Endothelial cell (in vitro differentiated cells): Measurements from ENCODE around the gene LRBA. TPM values are rescaled to one million over a fixed set of nuclear protein-coding genes. Genes with fewer than 3 reads are reported as not detected.

Source experiments
- DNase-seq: peaks from one replicate; pipeline ENCODE4 v3.0.0; 2021; ENCODE audit warnings: low spot score
- H3K27ac Mint-ChIP-seq: one replicate; pipeline ENCODE4 v1.8.0; 2021; ENCODE audit warnings: mixed read lengths, inconsistent platforms; ENCODE audit not compliant: unreplicated experiment
- H3K27me3 Mint-ChIP-seq: one replicate; pipeline ENCODE4 v1.8.0; 2021; ENCODE audit warnings: mild to moderate bottlenecking, moderate library complexity, mixed read lengths, inconsistent platforms; ENCODE audit not compliant: unreplicated experiment
- H3K36me3 Mint-ChIP-seq: one replicate; pipeline ENCODE4 v1.8.0; 2021; ENCODE audit warnings: mild to moderate bottlenecking, low read depth, mixed read lengths, inconsistent platforms; ENCODE audit not compliant: unreplicated experiment
- H3K4me1 Mint-ChIP-seq: one replicate; pipeline ENCODE4 v1.8.0; 2021; ENCODE audit warnings: mild to moderate bottlenecking, mixed read lengths, inconsistent platforms; ENCODE audit not compliant: unreplicated experiment
- H3K4me3 Mint-ChIP-seq: one replicate; pipeline ENCODE4 v1.8.0; 2021; ENCODE audit warnings: mild to moderate bottlenecking, mixed read lengths, inconsistent platforms; ENCODE audit not compliant: unreplicated experiment
- H3K9me3 Mint-ChIP-seq: one replicate; pipeline ENCODE4 v1.8.0; 2021; ENCODE audit warnings: mixed read lengths, inconsistent platforms; ENCODE audit not compliant: unreplicated experiment
- total RNA-seq: library from RNA; stranded (reverse); fragmentation: NEBNext Ultra II Directional; extraction: Animal tissue kit (Norgen Biotek cat#: 25700); gene quantifications from one replicate; pipeline ENCODE4 v1.2.1, GENCODE V29; 2021; ENCODE audit not compliant: unreplicated experiment
- TF ChIP-seq, protein P1 (sequence below): fragments of 200-600 bp; sonication (generic); IDR thresholded peaks from one replicate; pipeline ENCODE4 v1.5.0; 2021; ENCODE audit warnings: antibody characterized with exemption; ENCODE audit not compliant: unreplicated experiment

The LRBA gene
- total RNA-seq, 1 donor from 2014 or later: 44.3 TPM

DNA sequence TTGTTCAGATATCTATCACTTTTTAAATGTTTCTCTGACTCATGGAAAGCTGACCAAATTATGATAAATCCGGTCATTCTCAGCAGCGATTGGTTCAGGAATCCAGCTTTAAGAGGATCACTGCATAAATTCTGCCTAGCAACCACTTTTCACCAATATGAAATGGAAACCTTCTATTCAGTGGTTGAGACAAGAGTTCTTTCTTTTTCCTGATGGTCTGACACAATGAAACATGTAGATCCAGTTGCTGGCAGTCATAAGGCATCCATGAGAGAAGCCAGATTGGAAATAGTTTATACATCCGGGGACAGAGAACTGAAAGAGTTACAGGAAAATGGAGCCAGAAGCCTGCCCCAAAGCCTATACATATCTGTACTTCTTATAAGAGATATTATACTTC is 406.0 kb downstream of the LRBA start:
- Mint-ChIP-seq H3K9me3 (no peaks in the 10 kb centered on the region), H3K4me3 (no peak overlapping the region), H3K27ac (no peak overlapping the region), H3K4me1 (peaks cover 7% of the 10 kb centered on the region), H3K36me3 (no peaks in the 10 kb centered on the region), H3K27me3 (peaks cover 3% of the 10 kb centered on the region)
- no peak for DNase-seq
- TF ChIP-seq, protein P1, sequence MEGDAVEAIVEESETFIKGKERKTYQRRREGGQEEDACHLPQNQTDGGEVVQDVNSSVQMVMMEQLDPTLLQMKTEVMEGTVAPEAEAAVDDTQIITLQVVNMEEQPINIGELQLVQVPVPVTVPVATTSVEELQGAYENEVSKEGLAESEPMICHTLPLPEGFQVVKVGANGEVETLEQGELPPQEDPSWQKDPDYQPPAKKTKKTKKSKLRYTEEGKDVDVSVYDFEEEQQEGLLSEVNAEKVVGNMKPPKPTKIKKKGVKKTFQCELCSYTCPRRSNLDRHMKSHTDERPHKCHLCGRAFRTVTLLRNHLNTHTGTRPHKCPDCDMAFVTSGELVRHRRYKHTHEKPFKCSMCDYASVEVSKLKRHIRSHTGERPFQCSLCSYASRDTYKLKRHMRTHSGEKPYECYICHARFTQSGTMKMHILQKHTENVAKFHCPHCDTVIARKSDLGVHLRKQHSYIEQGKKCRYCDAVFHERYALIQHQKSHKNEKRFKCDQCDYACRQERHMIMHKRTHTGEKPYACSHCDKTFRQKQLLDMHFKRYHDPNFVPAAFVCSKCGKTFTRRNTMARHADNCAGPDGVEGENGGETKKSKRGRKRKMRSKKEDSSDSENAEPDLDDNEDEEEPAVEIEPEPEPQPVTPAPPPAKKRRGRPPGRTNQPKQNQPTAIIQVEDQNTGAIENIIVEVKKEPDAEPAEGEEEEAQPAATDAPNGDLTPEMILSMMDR: no peak

- H3K4me3 Mint-ChIP-seq: no peak overlapping the region
- H3K27me3 Mint-ChIP-seq: no peaks in the 10 kb centered on the region
- no peak for DNase-seq
- TF ChIP-seq, protein P1: no peak
- no peaks in the 10 kb centered on the region for H3K9me3 Mint-ChIP-seq
- H3K4me1 Mint-ChIP-seq: peaks cover 7% of the 10 kb centered on the region
- H3K36me3 Mint-ChIP-seq: no peaks in the 10 kb centered on the region
- H3K27ac Mint-ChIP-seq: no peak overlapping the region
These were observed 414.2 kb downstream of the LRBA start for GRCh38 chr4:150600812-150601445.

GRCh38 chr4:150599547-150599946 is 415.5 kb downstream of the LRBA start:
- Mint-ChIP-seq H3K4me3 (no peak overlapping the region), H3K36me3 (no peaks in the 10 kb centered on the region), H3K27me3 (no peaks in the 10 kb centered on the region), H3K27ac (no peak overlapping the region), H3K9me3 (no peaks in the 10 kb centered on the region), H3K4me1 (peaks cover 2% of the 10 kb centered on the region)
- TF ChIP-seq, protein P1: no peak
- DNase-seq: no peak

DNA sequence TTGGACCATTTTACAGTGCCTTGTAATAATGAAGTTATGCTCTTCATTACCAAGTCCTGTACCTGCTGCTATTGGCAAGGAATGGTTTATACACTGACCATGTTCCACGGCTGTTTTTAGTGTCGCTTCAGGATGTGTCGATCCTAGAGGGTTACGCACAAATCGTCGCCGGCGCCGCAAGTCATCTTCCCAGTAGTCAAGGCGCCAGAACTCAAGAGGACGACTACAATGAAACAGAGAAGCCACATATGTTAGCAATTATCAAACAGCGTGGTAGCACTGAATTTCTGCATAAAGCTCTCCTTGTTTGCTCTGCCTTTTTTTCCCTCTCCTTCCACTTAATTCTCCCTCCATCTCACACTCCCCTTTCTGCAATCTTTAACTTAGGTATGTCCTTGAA is 416.2 kb downstream of the LRBA start:
- Mint-ChIP-seq H3K4me1 (no peaks in the 10 kb centered on the region), H3K4me3 (no peak overlapping the region), H3K36me3 (no peaks in the 10 kb centered on the region), H3K27me3 (no peaks in the 10 kb centered on the region), H3K27ac (no peak overlapping the region), H3K9me3 (no peaks in the 10 kb centered on the region)
- DNase-seq: no peak
- TF ChIP-seq, protein P1: no peak

DNA sequence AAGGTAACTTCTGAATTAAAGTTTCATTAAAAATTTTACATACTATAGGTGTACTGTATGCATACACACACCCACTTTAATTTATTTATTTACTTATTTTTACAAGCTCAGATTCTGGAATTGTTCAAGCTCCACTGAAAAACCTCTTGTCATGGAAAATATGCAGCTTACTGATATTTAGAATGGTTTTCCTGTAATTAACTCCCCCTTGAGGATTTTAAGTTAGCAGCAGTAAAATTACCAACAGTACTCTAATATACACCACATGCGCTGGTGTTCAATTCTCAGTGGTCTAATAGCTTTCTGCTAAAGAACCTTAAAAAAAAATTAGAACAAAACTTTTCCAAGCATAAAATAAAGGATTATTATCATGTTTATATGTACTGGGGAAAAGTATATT is 421.1 kb downstream of the LRBA start:
- Mint-ChIP-seq H3K4me3 (no peak overlapping the region), H3K36me3 (no peaks in the 10 kb centered on the region), H3K27ac (no peak overlapping the region), H3K27me3 (no peaks in the 10 kb centered on the region), H3K9me3 (no peaks in the 10 kb centered on the region), H3K4me1 (peaks cover 4% of the 10 kb centered on the region)
- no peak for DNase-seq
- TF ChIP-seq, protein P1: no peak
